Activated T-cell treated with anti-CD3 and anti-CD28 coated beads, Interleukin-2, amount 50 U/mL, for 72 hours (primary cell): ENCODE measurements around the gene MIB1. TPM values are rescaled to one million over a fixed set of nuclear protein-coding genes. Genes with fewer than 3 reads are reported as not detected.

Source experiments
- ATAC-seq, 2 donors: fragments of 150-1000 bp; cut with Tn5 transposase; replicated peaks in 1 of 2; 2 replicates each; pipeline ENCODE4 v1.10.0; 2021; ENCODE audit warnings: moderate library complexity in 2 of 2, mild to moderate bottlenecking in 1 of 2
- DNase-seq, 2 donors: peaks; one replicate each; pipeline ENCODE4 v3.0.0; 2021 to 2022; ENCODE audit warnings: mixed read lengths in 1 of 2
- H3K27ac Mint-ChIP-seq: one replicate; pipeline ENCODE4 v1.8.0; 2022; ENCODE audit warnings: mild to moderate bottlenecking, moderate library complexity, mixed read lengths
- H3K27me3 Mint-ChIP-seq: one replicate; pipeline ENCODE4 v1.8.0; 2022; ENCODE audit warnings: low read depth, mixed read lengths
- H3K36me3 Mint-ChIP-seq, 2 donors: one replicate each; pipeline ENCODE4 v1.8.0; 2022; ENCODE audit warnings: mixed read lengths in 2 of 2, mild to moderate bottlenecking in 1 of 2; ENCODE audit not compliant: insufficient read depth in 2 of 2
- H3K4me1 Mint-ChIP-seq: one replicate; pipeline ENCODE4 v1.8.0; 2022; ENCODE audit warnings: low read depth, mixed read lengths
- H3K4me3 Mint-ChIP-seq, 2 donors: one replicate each; pipeline ENCODE4 v1.8.0; 2022; ENCODE audit warnings: mild to moderate bottlenecking in 2 of 2, mixed read lengths in 2 of 2, moderate library complexity in 2 of 2
- H3K9me3 Mint-ChIP-seq, 2 donors: one replicate each; pipeline ENCODE4 v1.8.0; 2022; ENCODE audit warnings: mixed read lengths in 2 of 2
- total RNA-seq, 2 donors: library from RNA; stranded (reverse); gene quantifications; one replicate each; pipeline ENCODE4 v1.2.3, GENCODE V29; 2022

Gene MIB1
- total RNA-seq, 2 donors from 2014 or later, result 45.4 to 47.6 TPM

DNA sequence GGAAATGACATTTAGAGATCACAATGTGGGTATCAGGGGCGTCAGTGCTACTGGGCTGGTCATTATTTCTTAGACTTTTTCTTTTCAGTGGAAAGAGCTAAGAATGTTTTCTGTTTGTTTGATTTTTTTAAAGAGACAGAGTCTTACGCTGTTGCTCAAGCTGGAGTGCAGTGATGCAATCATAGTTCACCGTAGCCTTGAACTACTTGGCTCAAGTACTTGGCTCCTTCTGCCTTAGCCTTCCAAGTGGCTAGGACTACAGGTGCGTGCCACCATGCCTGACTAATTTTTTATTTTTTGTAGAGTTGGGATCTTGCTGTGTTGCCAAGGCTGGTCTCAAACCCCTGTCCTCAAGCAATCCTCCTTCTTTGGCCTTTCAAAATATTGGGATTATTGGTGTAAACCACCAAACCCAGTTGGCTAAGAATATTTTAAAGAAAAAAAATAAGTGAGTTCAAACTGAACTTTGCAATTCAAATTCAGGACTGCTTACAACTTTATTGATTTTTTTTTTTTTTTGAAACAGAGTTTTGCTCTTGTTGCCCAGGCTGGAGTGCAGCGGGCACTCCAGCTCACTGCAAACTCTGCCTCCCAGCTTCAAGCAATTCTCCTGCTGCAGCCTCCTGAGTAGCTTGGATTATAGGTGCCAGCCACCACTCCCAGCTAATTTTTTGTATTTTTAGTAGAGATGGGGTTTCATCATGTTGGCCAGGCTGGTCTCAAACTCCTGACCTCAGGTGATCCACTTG, 154.2 kb downstream of the MIB1 start:
- ATAC-seq, result no peak
- Mint-ChIP-seq H3K27me3 (peaks cover 17% of the 10 kb centered on the region), H3K9me3 (peaks cover 0 to 2% of the 10 kb centered on the region in 2 donors), H3K36me3 (no peaks in the 10 kb centered on the region), H3K27ac (no peak overlapping the region), H3K4me3 (no peak overlapping the region), H3K4me1 (peaks cover 5% of the 10 kb centered on the region)
- no peak for DNase-seq

DNA sequence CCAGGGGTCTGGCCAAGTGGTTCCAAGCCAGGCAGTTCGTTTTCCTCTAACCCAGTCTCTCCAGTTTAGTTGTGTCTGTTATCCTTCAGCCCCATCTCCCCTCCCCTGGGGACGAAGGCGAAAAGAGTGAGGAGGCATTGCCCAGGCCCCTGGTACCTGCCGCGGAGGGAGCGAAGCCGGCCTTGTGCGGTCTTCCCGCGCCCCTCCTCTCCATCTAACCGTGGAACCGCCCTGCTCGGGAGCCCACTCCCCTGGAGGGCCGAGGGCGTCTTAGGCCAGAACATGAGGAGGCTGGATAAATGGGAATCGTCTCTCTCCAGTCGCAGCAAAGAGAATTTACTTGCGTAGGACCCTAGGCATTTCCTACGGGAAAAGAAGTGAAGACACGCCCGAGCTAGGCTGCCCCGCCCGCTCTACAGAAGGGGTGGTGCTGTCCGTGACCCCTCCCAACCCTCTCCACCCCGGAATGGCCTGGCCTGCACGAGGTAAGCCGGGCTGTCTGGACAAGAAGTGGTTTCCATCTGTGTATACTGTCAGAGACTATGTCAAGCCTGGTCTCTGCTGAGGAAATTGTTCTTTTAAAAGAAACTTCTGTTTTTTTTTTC, 156.2 kb downstream of the MIB1 start:
- peaks cover 5% of the 10 kb centered on the region for H3K4me1 Mint-ChIP-seq
- H3K4me3 Mint-ChIP-seq, result no peak overlapping the region
- H3K36me3 Mint-ChIP-seq, result no peaks in the 10 kb centered on the region
- no peaks in the 10 kb centered on the region for H3K9me3 Mint-ChIP-seq
- no peak for ATAC-seq
- H3K27ac Mint-ChIP-seq, result no peak overlapping the region
- no peak for DNase-seq
- H3K27me3 Mint-ChIP-seq, result peaks cover 17% of the 10 kb centered on the region

DNA sequence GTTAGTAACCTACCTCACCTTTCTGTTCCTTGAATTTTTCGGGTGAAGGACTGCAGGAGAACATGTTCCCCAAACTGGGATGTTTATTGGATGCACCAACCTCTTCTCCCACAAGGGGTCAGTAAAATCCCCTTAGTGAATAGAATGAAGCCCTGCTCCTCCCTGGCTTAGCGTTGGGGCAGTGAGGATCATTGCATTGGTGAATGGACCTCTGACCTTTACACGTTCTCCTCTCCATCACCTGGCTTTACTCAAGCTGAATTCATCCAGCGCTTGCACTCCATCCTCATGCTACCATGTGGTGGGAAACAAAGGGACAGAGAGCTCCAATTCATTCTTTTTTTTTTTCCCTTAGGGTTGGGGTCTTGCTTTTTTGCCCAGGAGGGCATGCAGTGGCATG, 157.2 kb downstream of the MIB1 start:
- DNase-seq (peak; percentile 31 to 37), ATAC-seq (no peak)
- no peak overlapping the region for H3K27ac Mint-ChIP-seq
- H3K27me3 Mint-ChIP-seq, result peaks cover 17% of the 10 kb centered on the region
- H3K4me1 Mint-ChIP-seq, result peaks cover 5% of the 10 kb centered on the region
- H3K4me3 Mint-ChIP-seq, result peak overlapping the region in 1 of 2 donors; percentile 3
- no peaks in the 10 kb centered on the region for H3K9me3 Mint-ChIP-seq
- no peaks in the 10 kb centered on the region for H3K36me3 Mint-ChIP-seq

DNA sequence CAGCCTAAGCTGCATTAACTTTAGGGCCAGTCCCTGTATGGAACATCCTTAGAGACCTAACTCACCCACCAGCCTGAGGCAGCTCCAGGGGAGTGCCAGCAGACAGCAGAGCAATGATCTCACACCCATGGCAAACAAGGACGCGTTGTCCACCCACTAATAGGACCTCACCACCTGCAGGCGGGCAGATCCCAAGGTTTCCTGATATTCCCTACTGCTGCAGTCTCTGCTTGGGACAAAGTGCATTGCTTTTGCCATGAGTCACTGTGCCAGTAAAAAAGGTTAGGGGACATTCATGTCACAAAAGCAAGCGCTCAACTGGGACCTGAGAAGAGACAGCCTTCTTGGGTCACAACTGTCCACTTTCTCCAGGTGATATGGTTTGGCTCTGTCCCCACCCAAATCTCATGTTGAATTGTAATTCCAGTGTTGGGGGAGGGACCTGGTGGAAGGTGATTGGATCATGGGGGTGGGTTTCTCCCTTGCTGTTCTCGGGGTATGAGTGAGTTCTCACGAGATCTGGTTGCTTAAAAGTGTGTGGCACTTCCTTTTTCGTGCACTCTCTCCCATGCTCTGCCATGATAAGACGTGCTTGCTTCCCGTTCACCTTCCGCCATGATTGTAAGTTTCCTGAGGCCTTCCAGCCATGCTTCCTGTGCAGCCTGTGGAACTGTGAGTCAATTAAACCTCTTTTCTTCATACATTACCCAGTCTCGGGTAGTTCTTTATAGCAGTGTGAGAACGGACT, 160.2 kb downstream of the MIB1 start:
- Mint-ChIP-seq H3K9me3 (no peaks in the 10 kb centered on the region), H3K4me3 (no peak overlapping the region), H3K27ac (no peak overlapping the region), H3K4me1 (peaks cover 5% of the 10 kb centered on the region), H3K36me3 (no peaks in the 10 kb centered on the region), H3K27me3 (peaks cover 17% of the 10 kb centered on the region)
- DNase-seq, result no peak
- ATAC-seq, result no peak

DNA sequence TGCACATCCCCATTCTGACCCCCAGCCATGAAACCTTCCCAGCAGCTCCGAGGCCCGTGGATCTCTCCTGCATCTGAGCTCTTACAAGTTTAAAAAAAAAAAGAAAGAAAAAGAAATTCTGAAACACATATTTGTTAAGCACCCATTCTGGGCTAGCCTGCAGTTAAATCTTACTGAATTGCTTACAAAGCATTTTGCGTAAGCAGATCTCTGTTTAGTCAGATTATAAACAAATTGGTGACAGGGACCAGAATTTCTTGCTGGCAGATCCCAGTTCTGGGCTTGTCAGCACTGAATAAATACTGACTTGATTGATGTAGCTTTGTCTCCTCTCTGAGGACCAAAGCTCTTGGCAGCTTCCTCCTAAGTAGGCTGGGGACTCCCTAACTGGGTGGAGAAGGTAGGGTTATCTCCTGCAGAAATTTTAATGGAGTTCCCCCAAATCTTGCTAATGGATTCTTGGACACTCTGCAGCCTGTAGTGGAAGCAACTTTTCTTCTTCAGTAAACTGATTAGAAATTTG, 160.9 kb downstream of the MIB1 start:
- no peak overlapping the region for H3K27ac Mint-ChIP-seq
- no peak overlapping the region for H3K4me3 Mint-ChIP-seq
- H3K36me3 Mint-ChIP-seq, result no peaks in the 10 kb centered on the region
- no peak for DNase-seq
- no peaks in the 10 kb centered on the region for H3K9me3 Mint-ChIP-seq
- no peak for ATAC-seq
- peaks cover 17% of the 10 kb centered on the region for H3K27me3 Mint-ChIP-seq
- H3K4me1 Mint-ChIP-seq, result peaks cover 5% of the 10 kb centered on the region

DNA sequence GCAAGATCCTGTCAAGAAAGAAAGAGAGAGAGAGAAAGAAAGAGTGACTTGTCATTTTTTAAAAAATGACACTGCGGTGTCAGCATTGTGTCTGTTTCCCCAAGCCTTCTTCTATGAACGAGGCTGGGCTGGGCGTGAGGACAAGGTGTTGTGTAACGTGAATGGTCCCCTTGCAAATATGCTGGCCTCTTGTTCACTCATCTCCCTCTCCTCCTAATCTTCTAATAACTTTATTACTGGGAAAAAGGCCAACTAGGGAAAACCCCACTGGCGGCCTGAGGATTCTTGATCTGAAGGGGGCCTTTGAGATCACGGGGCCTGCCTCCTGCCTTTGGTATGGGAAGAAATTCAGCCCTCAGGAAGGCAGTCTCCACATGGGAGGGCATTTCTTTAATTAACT, 163.1 kb downstream of the MIB1 start:
- H3K9me3 Mint-ChIP-seq, result no peaks in the 10 kb centered on the region
- H3K27me3 Mint-ChIP-seq, result peaks cover 7% of the 10 kb centered on the region

DNA sequence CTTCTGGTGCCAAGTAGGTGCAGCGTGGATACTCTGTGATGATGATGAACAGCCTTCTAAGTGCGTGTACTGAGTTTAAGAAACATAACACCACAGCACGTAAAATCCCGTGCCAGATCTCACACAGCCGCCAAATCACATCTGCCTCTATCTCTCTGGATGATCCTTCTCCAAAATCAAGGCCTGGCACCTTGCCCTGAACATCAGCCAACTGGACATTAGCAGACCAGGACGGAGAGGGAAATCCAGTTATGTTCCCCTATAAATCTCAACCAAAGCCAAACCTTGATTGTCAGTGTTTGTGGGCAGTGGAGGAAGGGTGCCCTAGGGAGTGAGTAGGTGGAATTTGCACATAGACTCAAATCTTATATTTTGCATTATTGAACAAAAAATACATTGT, 164.3 kb downstream of the MIB1 start:
- no peak overlapping the region for H3K4me3 Mint-ChIP-seq
- no peak for ATAC-seq
- H3K27me3 Mint-ChIP-seq, result peaks cover 7% of the 10 kb centered on the region
- H3K36me3 Mint-ChIP-seq, result no peaks in the 10 kb centered on the region
- H3K9me3 Mint-ChIP-seq, result no peaks in the 10 kb centered on the region
- no peak overlapping the region for H3K27ac Mint-ChIP-seq
- no peaks in the 10 kb centered on the region for H3K4me1 Mint-ChIP-seq
- no peak for DNase-seq

More for the DNA sequence above, 163.1 kb downstream of the MIB1 start:
- ATAC-seq, result no peak
- H3K27ac Mint-ChIP-seq, result no peak overlapping the region
- no peaks in the 10 kb centered on the region for H3K4me1 Mint-ChIP-seq
- no peak overlapping the region for H3K4me3 Mint-ChIP-seq
- no peaks in the 10 kb centered on the region for H3K36me3 Mint-ChIP-seq
- no peak for DNase-seq

DNA sequence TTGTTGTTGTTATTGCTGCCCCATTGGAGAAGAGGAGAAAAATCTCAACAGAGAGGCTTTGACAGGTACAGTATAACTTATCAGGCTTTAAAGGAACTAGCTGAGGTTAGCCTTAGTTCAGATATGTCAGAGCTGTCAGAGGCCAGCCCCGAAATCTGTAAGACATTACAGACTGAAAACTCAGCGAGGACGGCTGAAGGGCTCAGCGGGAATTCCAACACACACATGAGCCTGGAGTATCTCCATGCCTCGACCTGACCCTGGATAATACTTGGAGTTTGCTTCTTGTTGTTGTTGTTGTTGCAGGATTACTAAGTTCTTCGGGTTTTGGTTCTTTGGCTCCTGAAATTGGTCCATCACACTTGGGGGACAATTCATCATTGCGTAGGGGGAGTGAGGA, 166.9 kb downstream of the MIB1 start:
- ATAC-seq (no peak), DNase-seq (no peak)
- peaks cover 7% of the 10 kb centered on the region for H3K27me3 Mint-ChIP-seq
- H3K27ac Mint-ChIP-seq, result no peak overlapping the region
- H3K4me3 Mint-ChIP-seq, result no peak overlapping the region
- no peaks in the 10 kb centered on the region for H3K9me3 Mint-ChIP-seq
- no peaks in the 10 kb centered on the region for H3K4me1 Mint-ChIP-seq
- H3K36me3 Mint-ChIP-seq, result no peaks in the 10 kb centered on the region

DNA sequence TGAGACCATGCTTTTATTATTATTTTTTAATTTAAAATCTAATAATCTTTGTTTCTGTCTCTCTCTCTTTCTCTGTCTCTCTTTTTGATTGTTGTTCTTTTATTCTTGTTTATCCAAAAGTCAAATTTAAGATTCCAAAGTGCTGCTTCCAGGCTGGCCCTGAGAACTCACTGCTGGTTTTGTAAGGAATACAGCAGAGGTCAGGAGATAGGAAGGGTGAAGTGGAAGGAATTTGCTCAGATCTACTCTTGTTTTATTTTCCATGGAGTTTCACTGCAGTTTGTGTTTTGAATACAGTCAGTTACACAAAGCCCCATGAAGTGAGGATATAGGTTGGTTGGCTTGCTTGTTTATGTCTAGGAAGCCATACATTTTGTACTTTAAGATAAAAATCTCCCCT, 168.1 kb downstream of the MIB1 start:
- no peak overlapping the region for H3K4me3 Mint-ChIP-seq
- ATAC-seq, result no peak
- no peak overlapping the region for H3K27ac Mint-ChIP-seq
- no peak for DNase-seq
- no peaks in the 10 kb centered on the region for H3K9me3 Mint-ChIP-seq
- peaks cover 7% of the 10 kb centered on the region for H3K27me3 Mint-ChIP-seq
- H3K36me3 Mint-ChIP-seq, result no peaks in the 10 kb centered on the region
- H3K4me1 Mint-ChIP-seq, result no peaks in the 10 kb centered on the region

DNA sequence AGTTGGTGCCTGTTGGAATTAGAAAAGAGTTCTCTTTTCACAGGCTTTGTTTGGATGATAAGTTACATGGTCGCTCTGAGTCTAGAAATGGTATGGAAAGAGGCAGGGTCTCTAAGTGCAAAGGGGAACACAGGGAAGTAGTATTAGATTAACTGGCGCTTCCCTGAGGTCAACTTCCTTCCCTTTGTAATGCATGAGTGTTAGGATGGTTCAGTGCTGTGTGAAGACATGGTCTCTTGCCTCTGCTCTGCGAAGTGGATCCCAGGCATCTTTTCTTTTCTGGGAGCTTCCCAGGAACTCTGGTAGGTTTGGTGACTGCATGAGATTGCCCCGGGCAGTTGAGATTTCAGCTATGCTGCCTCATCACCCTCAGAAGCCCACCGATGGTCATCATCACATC, 170.3 kb downstream of the MIB1 start:
- ATAC-seq (no peak), DNase-seq (no peak)
- no peaks in the 10 kb centered on the region for H3K36me3 Mint-ChIP-seq
- peaks cover 15% of the 10 kb centered on the region for H3K27me3 Mint-ChIP-seq
- no peaks in the 10 kb centered on the region for H3K9me3 Mint-ChIP-seq
- H3K4me3 Mint-ChIP-seq, result no peak overlapping the region
- no peak overlapping the region for H3K27ac Mint-ChIP-seq
- no peaks in the 10 kb centered on the region for H3K4me1 Mint-ChIP-seq

DNA sequence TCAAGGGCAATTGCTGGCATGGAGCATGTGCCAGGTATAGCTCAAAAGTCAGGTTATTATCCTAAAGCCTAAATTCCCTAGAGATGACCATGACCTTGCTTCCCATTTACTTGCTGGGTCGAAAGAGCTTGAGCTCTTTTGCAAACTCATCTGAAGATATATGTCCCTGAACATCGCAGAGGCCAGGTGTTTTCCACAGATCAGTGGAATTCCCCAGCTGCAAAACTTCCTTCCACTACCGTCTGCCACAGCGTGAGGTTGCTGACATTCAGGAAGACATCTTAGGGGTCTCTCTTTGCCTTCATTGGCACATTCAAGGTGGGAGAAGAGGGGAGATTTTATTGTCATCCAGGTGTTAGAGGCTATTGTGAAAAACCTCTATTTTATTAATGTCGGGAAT, 171.0 kb downstream of the MIB1 start:
- Mint-ChIP-seq H3K27me3 (peaks cover 15% of the 10 kb centered on the region), H3K36me3 (no peaks in the 10 kb centered on the region), H3K9me3 (no peaks in the 10 kb centered on the region), H3K4me3 (no peak overlapping the region), H3K4me1 (no peaks in the 10 kb centered on the region), H3K27ac (no peak overlapping the region)
- DNase-seq (no peak), ATAC-seq (no peak)

DNA sequence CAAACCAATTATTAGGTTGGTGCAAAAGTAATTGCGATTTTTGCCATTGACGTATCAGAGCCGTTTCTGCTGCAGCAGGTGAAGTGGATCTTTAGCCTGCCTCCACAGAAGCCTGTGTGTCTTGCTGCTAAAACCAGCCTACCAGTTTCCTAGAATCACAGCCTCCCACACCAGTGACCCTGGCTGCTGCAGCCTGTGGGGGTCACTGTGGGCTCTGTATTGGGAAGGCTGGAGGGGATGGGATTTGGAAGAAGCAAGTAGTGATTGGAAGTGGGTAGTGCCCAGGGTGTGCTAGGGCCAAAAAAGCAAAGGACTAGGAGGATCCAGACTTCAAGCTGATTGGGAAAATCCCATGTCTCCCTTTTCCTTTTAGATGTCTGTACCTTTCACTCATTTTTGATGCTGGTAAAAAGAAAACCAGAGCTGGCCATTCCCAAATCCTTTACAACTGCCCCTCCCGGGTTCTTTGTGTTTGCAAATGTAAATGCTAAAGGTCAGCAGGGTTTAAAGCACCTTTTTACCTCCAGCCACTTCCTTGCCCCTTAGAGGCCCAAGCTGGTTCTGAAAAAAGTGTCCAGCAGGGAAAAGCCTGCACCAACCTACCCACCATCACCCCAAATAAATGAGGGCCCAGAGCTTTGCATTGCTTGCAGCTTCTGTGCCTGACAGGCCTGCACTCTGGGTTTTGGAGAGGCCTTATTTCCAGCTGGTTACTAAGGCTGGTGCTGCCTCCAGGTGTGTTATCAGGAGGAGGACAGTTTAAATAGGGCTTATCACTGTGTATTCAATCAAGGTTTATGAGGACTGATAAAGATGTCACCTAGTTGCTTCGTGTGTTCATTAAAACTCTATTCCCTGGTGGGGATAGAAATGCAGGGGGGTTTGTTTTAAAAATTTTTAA, 172.0 kb downstream of the MIB1 start:
- no peak for DNase-seq
- no peaks in the 10 kb centered on the region for H3K9me3 Mint-ChIP-seq
- no peaks in the 10 kb centered on the region for H3K36me3 Mint-ChIP-seq
- peaks cover 12% of the 10 kb centered on the region for H3K27me3 Mint-ChIP-seq
- H3K4me1 Mint-ChIP-seq, result no peaks in the 10 kb centered on the region
- no peak overlapping the region for H3K27ac Mint-ChIP-seq
- H3K4me3 Mint-ChIP-seq, result no peak overlapping the region
- no peak for ATAC-seq
